Sigmoid colon (tissue), 7 donors: ENCODE data around the gene CUEDC1. TPM values are rescaled to one million over a fixed set of nuclear protein-coding genes. Genes with fewer than 3 reads are reported as not detected.

ENCODE experiments used
- DNase-seq: peaks from one replicate; pipeline ENCODE4 v3.0.0-alpha.2; 2019
- H3K27ac ChIP-seq, 4 donors: fragments of 200-600 bp; sonication (generic); one replicate each; pipeline ENCODE4 v1.5.1; 2016 to 2019; ENCODE audit warnings: mild to moderate bottlenecking in 1 of 4
- H3K27me3 ChIP-seq, 3 donors: fragments of 200-600 bp; sonication (generic); one replicate each; pipeline ENCODE4 v1.5.1; 2019; ENCODE audit warnings: mild to moderate bottlenecking in 1 of 3
- H3K36me3 ChIP-seq, 4 donors: fragments of 200-600 bp; sonication (generic); one replicate each; pipeline ENCODE4 v1.5.1; 2016 to 2019
- H3K4me1 ChIP-seq, 4 donors: fragments of 200-600 bp; sonication (generic); one replicate each; pipeline ENCODE4 v1.5.1; 2017 to 2019
- H3K4me3 ChIP-seq, 4 donors: fragments of 200-600 bp; sonication (generic); one replicate each; pipeline ENCODE4 v1.5.1; 2017 to 2019; ENCODE audit warnings: mild to moderate bottlenecking in 2 of 4, moderate library complexity in 1 of 4
- H3K9me3 ChIP-seq, 4 donors: fragments of 200-600 bp in 3 of 4; sonication (generic) in 3 of 4; one replicate each; pipeline versions ENCODE4 v1.5.1 to v1.6.1; 2013 to 2019
- EP300 ChIP-seq, 4 donors: sonication (generic); formaldehyde crosslinking; IDR thresholded peaks; one replicate each; pipeline ENCODE4 v1.6.1; 2017; ENCODE audit warnings: antibody characterized with exemption in 4 of 4
- POLR2A ChIP-seq, 2 donors: fragments of 450-650 bp; IDR thresholded peaks; one replicate each; pipeline ENCODE4 v1.6.1; 2016; ENCODE audit warnings: antibody characterized with exemption in 2 of 2, mild to moderate bottlenecking in 2 of 2, moderate library complexity in 2 of 2
- POLR2AphosphoS5 ChIP-seq, 4 donors: sonication (generic); formaldehyde crosslinking; IDR thresholded peaks; one replicate each; pipeline ENCODE4 v1.6.1; 2017; ENCODE audit warnings: antibody characterized with exemption in 4 of 4
- WGBS, 2 donors: extraction: QIAGEN DNeasy Blood & Tissue Kit; methylation state at CpG; one replicate each; pipeline ENCODE4 v1.1.7; 2013; 5-methylcytosine and 5-hydroxymethylcytosine counted together
- intact Hi-C: fragments of 100-400 bp; cut with DNase I; formaldehyde crosslinking; loops from one replicate; pipeline ENCODE4 v1.15.1; 2023
- polyA plus RNA-seq, 3 donors: library from polyadenylated mRNA; stranded (reverse); fragments of 200-250 nt; gene quantifications; one replicate each; pipeline ENCODE4 v1.2.3, GENCODE V29; 2013
- total RNA-seq, 4 donors: library from RNA; depleted of rRNA; stranded (reverse); fragments of >200 nt; gene quantifications; one replicate each; pipeline ENCODE4 v1.1.0, GENCODE V29; 2016
- TF ChIP-seq, protein P1 (sequence below), 4 experiments: fragments of 450-650 bp in 3 of 4; fragments of 200-600 bp in 1 of 4; IDR thresholded peaks; one replicate each; pipeline ENCODE4 v1.5.1; 2016 to 2019; ENCODE audit warnings: antibody characterized with exemption in 4 of 4, mild to moderate bottlenecking in 3 of 4, moderate library complexity in 2 of 4
- donor health status: healthy with polysubstance abuse.
- donor health status: Bipolar disorder and iron deficiency.
- donor health status: healthy.

The CUEDC1 gene
- total and polyA plus RNA-seq, 7 donors: 3.0 to 64.0 (median 29.5) TPM

DNA sequence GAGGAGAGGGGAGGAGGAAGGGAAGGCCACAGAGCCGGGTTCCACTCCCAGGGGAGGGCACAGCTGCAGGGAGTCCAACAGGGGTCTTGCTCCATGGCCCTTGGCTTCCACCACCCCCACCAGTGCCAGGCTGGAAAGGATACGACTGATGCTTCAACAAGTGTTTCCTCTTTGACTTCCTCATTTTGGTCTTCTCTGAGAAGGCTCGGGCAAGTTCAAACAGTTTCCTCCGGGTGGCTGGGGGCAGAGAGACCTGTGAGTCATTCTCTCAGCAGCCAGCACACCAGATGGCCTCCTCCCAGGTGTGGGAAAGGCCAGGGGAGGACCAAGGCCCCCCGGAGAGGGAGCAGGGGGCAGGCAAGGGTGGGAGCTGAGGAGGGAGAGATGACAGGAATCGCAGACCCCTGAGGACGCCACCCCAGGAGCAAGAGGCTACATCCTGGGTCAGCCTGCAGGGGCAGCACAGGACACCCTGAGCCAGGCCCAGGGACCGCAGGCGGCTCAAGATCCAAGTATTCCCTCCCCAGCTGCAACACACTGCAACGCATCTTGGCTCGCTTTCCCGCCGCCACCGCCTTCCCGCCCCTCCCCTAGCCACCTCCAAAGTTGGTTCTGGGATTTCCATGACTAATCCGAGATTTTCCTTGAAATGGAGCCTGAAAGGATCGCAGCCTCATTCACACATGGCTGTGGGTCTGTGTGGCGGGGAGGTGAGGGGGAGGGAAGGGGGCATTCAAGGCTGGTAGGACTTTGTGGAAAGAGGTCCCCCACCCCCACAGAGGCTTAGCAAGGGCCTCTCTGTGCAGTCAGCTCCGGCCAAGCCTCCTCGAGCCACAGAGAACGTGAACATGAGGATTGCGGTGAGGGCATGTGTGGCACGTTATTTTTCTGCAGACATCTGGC is 87.0 kb downstream of the CUEDC1 start:
- Histone ChIP-seq H3K36me3 (peaks cover 0 to 49% (median 16%) of the 10 kb centered on the region in 4 donors), H3K27ac (peak overlapping the region; percentile 87 to 97 (median 94)), H3K4me1 (peaks cover 0 to 75% (median 65%) of the 10 kb centered on the region in 4 donors), H3K4me3 (no peak overlapping the region), H3K27me3 (no peaks in the 10 kb centered on the region), H3K9me3 (no peaks in the 10 kb centered on the region)
- WGBS, 2 donors: 31 to 65% methylated on average over 23 of the region's 23 CpGs
- peak; percentile 96 for DNase-seq
- intact Hi-C loops: loop anchor here (2.0 kb wide), 1 partner anchor 81 kb away; no protein-coding TSS in a partner anchor
- peak; percentile 27 to 64 (median 56) for TF ChIP-seq POLR2AphosphoS5 (IDR thresholded peaks at IDR 0.05)
- no peak for TF ChIP-seq POLR2A (IDR thresholded peaks at IDR 0.05)
- TF ChIP-seq, protein P1, sequence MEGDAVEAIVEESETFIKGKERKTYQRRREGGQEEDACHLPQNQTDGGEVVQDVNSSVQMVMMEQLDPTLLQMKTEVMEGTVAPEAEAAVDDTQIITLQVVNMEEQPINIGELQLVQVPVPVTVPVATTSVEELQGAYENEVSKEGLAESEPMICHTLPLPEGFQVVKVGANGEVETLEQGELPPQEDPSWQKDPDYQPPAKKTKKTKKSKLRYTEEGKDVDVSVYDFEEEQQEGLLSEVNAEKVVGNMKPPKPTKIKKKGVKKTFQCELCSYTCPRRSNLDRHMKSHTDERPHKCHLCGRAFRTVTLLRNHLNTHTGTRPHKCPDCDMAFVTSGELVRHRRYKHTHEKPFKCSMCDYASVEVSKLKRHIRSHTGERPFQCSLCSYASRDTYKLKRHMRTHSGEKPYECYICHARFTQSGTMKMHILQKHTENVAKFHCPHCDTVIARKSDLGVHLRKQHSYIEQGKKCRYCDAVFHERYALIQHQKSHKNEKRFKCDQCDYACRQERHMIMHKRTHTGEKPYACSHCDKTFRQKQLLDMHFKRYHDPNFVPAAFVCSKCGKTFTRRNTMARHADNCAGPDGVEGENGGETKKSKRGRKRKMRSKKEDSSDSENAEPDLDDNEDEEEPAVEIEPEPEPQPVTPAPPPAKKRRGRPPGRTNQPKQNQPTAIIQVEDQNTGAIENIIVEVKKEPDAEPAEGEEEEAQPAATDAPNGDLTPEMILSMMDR (IDR thresholded peaks at IDR 0.05): peak; percentile 44 to 79 (median 55)
- no peak for TF ChIP-seq EP300 (IDR thresholded peaks at IDR 0.05)

DNA sequence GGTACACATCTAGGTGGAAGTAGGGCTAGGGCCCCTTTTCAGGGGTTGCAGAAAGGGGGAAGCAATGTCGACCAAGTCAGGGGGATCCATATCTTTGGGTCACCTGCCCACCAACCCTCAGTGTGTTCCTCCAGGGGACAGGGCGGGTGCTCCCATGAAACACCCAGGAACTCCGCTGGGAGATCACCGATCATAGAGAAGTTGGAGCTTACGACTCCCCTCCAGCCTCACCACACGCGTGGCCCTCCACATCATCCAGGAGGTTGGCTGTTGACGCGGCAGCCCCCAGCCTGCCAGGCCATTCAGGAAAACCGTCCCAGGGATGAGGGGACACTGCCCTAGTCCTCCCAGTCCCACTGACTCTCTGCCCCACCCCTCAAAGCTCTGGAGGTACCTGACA is 88.1 kb downstream of the CUEDC1 start:
- no peak for TF ChIP-seq EP300 (IDR thresholded peaks at IDR 0.05)
- no peak for TF ChIP-seq POLR2A (IDR thresholded peaks at IDR 0.05)
- no peak for TF ChIP-seq POLR2AphosphoS5 (IDR thresholded peaks at IDR 0.05)
- TF ChIP-seq, protein P1 (IDR thresholded peaks at IDR 0.05): no peak
- Histone ChIP-seq H3K27me3 (no peaks in the 10 kb centered on the region), H3K27ac (peak overlapping the region; percentile 87 to 97 (median 94)), H3K9me3 (no peaks in the 10 kb centered on the region), H3K36me3 (peaks cover 0 to 38% (median 8%) of the 10 kb centered on the region in 4 donors), H3K4me3 (no peak overlapping the region), H3K4me1 (peaks cover 0 to 75% (median 65%) of the 10 kb centered on the region in 4 donors)
- no peak for DNase-seq
- intact Hi-C loops: no loop called here
- WGBS, 2 donors: 94 to 95% methylated on average over 10 of the region's 10 CpGs

DNA sequence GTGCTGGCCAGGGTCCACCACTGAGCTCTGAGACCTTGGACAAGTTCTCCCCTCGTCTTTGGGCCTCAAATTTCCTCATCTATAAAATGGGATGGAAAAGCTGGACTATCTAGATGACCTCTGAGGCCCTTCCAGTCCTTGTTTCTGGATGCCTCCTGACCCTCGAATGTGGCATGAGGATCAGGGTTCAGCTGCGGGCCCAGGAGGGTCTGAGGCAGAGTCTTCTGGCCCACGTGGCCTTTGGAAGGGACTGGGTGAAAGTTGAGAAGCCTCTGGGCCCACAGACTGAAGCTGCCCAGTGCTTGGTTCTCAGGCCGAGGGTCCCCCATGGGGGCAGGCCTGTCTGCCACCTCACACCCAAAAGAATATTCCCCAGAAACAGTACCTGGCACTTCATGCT is 88.5 kb downstream of the CUEDC1 start:
- Histone ChIP-seq H3K9me3 (no peaks in the 10 kb centered on the region), H3K36me3 (peaks cover 0 to 34% (median 6%) of the 10 kb centered on the region in 4 donors), H3K27me3 (no peaks in the 10 kb centered on the region), H3K27ac (peak overlapping the region; percentile 87 to 97 (median 94)), H3K4me1 (peaks cover 0 to 75% (median 63%) of the 10 kb centered on the region in 4 donors), H3K4me3 (no peak overlapping the region)
- 88 to 91% methylated on average over 5 of the region's 5 CpGs for WGBS, 2 donors
- TF ChIP-seq POLR2AphosphoS5 (IDR thresholded peaks at IDR 0.05) (no peak), EP300 (IDR thresholded peaks at IDR 0.05) (no peak), POLR2A (IDR thresholded peaks at IDR 0.05) (no peak)
- TF ChIP-seq, protein P1 (IDR thresholded peaks at IDR 0.05): no peak
- intact Hi-C loops: no loop called here
- no peak for DNase-seq

DNA sequence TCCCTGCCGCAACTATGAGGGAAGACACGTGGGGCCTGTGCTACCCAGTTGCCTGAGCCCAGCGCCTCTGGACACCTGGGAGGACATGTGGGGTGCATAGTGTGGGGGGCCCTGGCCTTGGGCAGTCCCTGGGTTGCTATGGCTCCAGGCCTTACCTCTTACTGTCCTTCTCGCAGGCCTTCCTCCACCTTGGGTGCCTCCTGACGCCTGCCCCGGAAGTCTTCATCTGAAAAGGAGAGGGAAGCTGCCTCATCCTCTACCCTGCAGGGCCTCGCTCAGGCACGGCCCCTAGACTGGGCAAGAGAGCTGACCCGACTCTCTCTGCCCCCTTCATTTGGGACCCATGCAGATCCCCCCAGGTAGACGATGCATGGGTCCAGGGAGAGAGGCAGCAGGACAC is 88.9 kb downstream of the CUEDC1 start:
- TF ChIP-seq POLR2AphosphoS5 (IDR thresholded peaks at IDR 0.05) (no peak), EP300 (IDR thresholded peaks at IDR 0.05) (no peak), POLR2A (IDR thresholded peaks at IDR 0.05) (no peak)
- TF ChIP-seq, protein P1 (IDR thresholded peaks at IDR 0.05): no peak
- intact Hi-C loops: no loop called here
- DNase-seq: peak; percentile 58
- Histone ChIP-seq H3K9me3 (no peaks in the 10 kb centered on the region), H3K27me3 (no peaks in the 10 kb centered on the region), H3K36me3 (peaks cover 0 to 33% (median 6%) of the 10 kb centered on the region in 4 donors), H3K4me1 (peaks cover 0 to 75% (median 63%) of the 10 kb centered on the region in 4 donors), H3K27ac (peak overlapping the region; percentile 87 to 97 (median 94)), H3K4me3 (no peak overlapping the region)
- 92 to 94% methylated on average over 10 of the region's 10 CpGs for WGBS, 2 donors
